H9 (cell line): ENCODE data around the gene CTDNEP1. TPM values are rescaled to one million over a fixed set of nuclear protein-coding genes. Genes with fewer than 3 reads are reported as not detected.

Experiments used
- DNase-seq: peaks from one replicate; pipeline ENCODE4 v3.0.0-alpha.2; 2017
- H2AFZ ChIP-seq: one replicate; pipeline ENCODE4 v1.6.1; 2013; ENCODE audit warnings: mild to moderate bottlenecking, low read length, control low read depth, moderate library complexity
- H2AK5ac ChIP-seq: 2 replicates; pipeline ENCODE4 v1.6.1; 2013; ENCODE audit warnings: low read length, control low read depth, mixed read lengths; ENCODE audit not compliant: insufficient read length
- H2BK120ac ChIP-seq: one replicate; pipeline ENCODE4 v1.6.1; 2013; ENCODE audit warnings: low read depth, mild to moderate bottlenecking, low read length, control low read depth, inconsistent platforms; ENCODE audit not compliant: poor library complexity, severe bottlenecking
- H2BK12ac ChIP-seq: 2 replicates; pipeline ENCODE4 v1.6.1; 2013; ENCODE audit warnings: low read length, control low read depth, mixed read lengths, low read depth; ENCODE audit not compliant: insufficient read length
- H2BK15ac ChIP-seq: 2 replicates; pipeline ENCODE4 v1.6.1; 2013; ENCODE audit warnings: low read depth, low read length, control low read depth
- H2BK20ac ChIP-seq: one replicate; pipeline ENCODE4 v1.6.1; 2013; ENCODE audit warnings: low read depth, mild to moderate bottlenecking, low read length, control low read depth, inconsistent platforms; ENCODE audit not compliant: poor library complexity, severe bottlenecking
- H2BK5ac ChIP-seq: 2 replicates; pipeline ENCODE4 v1.6.1; 2013; ENCODE audit warnings: low read length, control low read depth, mixed read lengths; ENCODE audit not compliant: insufficient read length
- H3K14ac ChIP-seq: 2 replicates; pipeline ENCODE4 v1.6.1; 2013; ENCODE audit warnings: low read length, control low read depth; ENCODE audit not compliant: insufficient read depth
- H3K18ac ChIP-seq: 2 replicates; pipeline ENCODE4 v1.6.1; 2013; ENCODE audit warnings: low read depth, mild to moderate bottlenecking, mixed read lengths, low read length, control low read depth; ENCODE audit not compliant: insufficient read length
- H3K23ac ChIP-seq: 2 replicates; pipeline ENCODE4 v1.6.1; 2013; ENCODE audit warnings: low read length, control low read depth, mixed read lengths, low read depth; ENCODE audit not compliant: insufficient read length
- H3K23me2 ChIP-seq: 2 replicates; pipeline ENCODE4 v1.6.1; 2013; ENCODE audit warnings: low read depth, mild to moderate bottlenecking, mixed read lengths, low read length, control low read depth; ENCODE audit not compliant: insufficient read length, poor library complexity, severe bottlenecking
- H3K27ac ChIP-seq: 2 replicates; pipeline ENCODE4 v1.5.1; 2013; ENCODE audit warnings: low read length, control low read depth, mixed read lengths, low read depth; ENCODE audit not compliant: insufficient read length
- H3K27me3 ChIP-seq: 2 replicates; pipeline ENCODE4 v1.6.1; 2013; ENCODE audit warnings: low read length, control low read depth, inconsistent platforms; ENCODE audit not compliant: insufficient read depth
- H3K4ac ChIP-seq: 2 replicates; pipeline ENCODE4 v1.6.1; 2013; ENCODE audit warnings: low read depth, mild to moderate bottlenecking, control low read depth, inconsistent platforms, low read length, moderate library complexity
- H3K4me1 ChIP-seq: 2 replicates; pipeline ENCODE4 v1.6.1; 2013; ENCODE audit warnings: low read length, control low read depth, inconsistent platforms; ENCODE audit not compliant: insufficient read depth
- H3K4me2 ChIP-seq: 2 replicates; pipeline ENCODE4 v1.6.1; 2013; ENCODE audit warnings: low read length, control low read depth, mixed read lengths; ENCODE audit not compliant: insufficient read length, insufficient read depth
- H3K56ac ChIP-seq: 2 replicates; pipeline ENCODE4 v1.6.1; 2013; ENCODE audit warnings: low read depth, mild to moderate bottlenecking, mixed read lengths, low read length, control low read depth; ENCODE audit not compliant: insufficient read length
- H3K79me1 ChIP-seq: 2 replicates; pipeline ENCODE4 v1.6.1; 2013; ENCODE audit warnings: low read depth, mild to moderate bottlenecking, moderate library complexity, low read length, control low read depth, inconsistent platforms; ENCODE audit not compliant: insufficient read depth, poor library complexity, severe bottlenecking
- H3K79me2 ChIP-seq: 2 replicates; pipeline ENCODE4 v1.6.1; 2013; ENCODE audit warnings: low read length, control low read depth, inconsistent platforms; ENCODE audit not compliant: insufficient read depth
- H3K9ac ChIP-seq: 2 replicates; pipeline ENCODE4 v1.6.1; 2013; ENCODE audit warnings: low read length, control low read depth, mixed read lengths; ENCODE audit not compliant: insufficient read length; ENCODE audit errors: extremely low read depth
- H3K9me3 ChIP-seq: one replicate; pipeline ENCODE4 v1.6.1; 2013; ENCODE audit warnings: low read depth, low read length, inconsistent platforms; ENCODE audit not compliant: control insufficient read depth
- H3T11ph ChIP-seq: one replicate; pipeline ENCODE4 v1.6.1; 2013; ENCODE audit warnings: mild to moderate bottlenecking, low read length, control low read depth, inconsistent platforms
- H4K20me1 ChIP-seq: one replicate; pipeline ENCODE4 v1.6.1; 2013; ENCODE audit not compliant: control insufficient read depth, insufficient read length, insufficient read depth
- H4K5ac ChIP-seq: 2 replicates; pipeline ENCODE4 v1.6.1; 2013; ENCODE audit warnings: low read depth, mild to moderate bottlenecking, mixed read lengths, low read length, control low read depth; ENCODE audit not compliant: insufficient read length
- H4K8ac ChIP-seq: replicated peaks from 2 replicates; pipeline ENCODE4 v1.6.1; 2013; ENCODE audit warnings: low read length, control low read depth, mixed read lengths, low read depth; ENCODE audit not compliant: insufficient read length
- H4K91ac ChIP-seq: 2 replicates; pipeline ENCODE4 v1.6.1; 2013; ENCODE audit warnings: low read depth, mild to moderate bottlenecking, moderate library complexity, mixed read lengths, low read length, control low read depth; ENCODE audit not compliant: insufficient read length
- H3K27ac Mint-ChIP-seq, 3 experiments: 2 replicates in 2 of 3; 3 replicates in 1 of 3; pipeline ENCODE4 v1.8.0; 2020 to 2021; ENCODE audit warnings: mixed read lengths in 3 of 3, mild to moderate bottlenecking in 1 of 3, moderate library complexity in 1 of 3
- H3K27me3 Mint-ChIP-seq: 2 replicates; pipeline ENCODE4 v1.8.0; 2021; ENCODE audit warnings: low read depth, mild to moderate bottlenecking, moderate library complexity, mixed read lengths
- H3K36me3 Mint-ChIP-seq, 3 experiments: 2 replicates in 2 of 3; 3 replicates in 1 of 3; pipeline ENCODE4 v1.8.0; 2020 to 2021; ENCODE audit warnings: low read depth in 3 of 3, mixed read lengths in 3 of 3; ENCODE audit not compliant: insufficient read depth in 1 of 3
- H3K4me1 Mint-ChIP-seq, 2 experiments: 2 replicates each; pipeline ENCODE4 v1.8.0; 2020; ENCODE audit warnings: mixed read lengths in 2 of 2
- H3K4me3 Mint-ChIP-seq, 2 experiments: 2 replicates in 1 of 2; 3 replicates in 1 of 2; pipeline ENCODE4 v1.8.0; 2020 to 2021; ENCODE audit warnings: mild to moderate bottlenecking in 2 of 2, mixed read lengths in 2 of 2, moderate library complexity in 1 of 2
- H3K9me3 Mint-ChIP-seq, 2 experiments: 2 replicates in 1 of 2; 3 replicates in 1 of 2; pipeline ENCODE4 v1.8.0; 2020; ENCODE audit warnings: mild to moderate bottlenecking in 2 of 2, mixed read lengths in 2 of 2, moderate library complexity in 1 of 2
- CTCF ChIP-seq: fragments of 200-600 bp; sonication (generic); conservative IDR thresholded peaks from 3 replicates; pipeline ENCODE4 v1.8.0; 2021; ENCODE audit warnings: antibody characterized with exemption, mild to moderate bottlenecking
- WGBS: extraction: QIAGEN DNeasy Blood & Tissue Kit; methylation state at CpG from one replicate; pipeline ENCODE4 v1.1.7; 2013; ENCODE audit warnings: missing lambda C conversion rate, low lambda C conversion rate, mixed read lengths; ENCODE audit not compliant: insufficient read length; ENCODE audit errors: extremely low coverage; 5-methylcytosine and 5-hydroxymethylcytosine counted together
- total RNA-seq: library from RNA; stranded (reverse); gene quantifications from 2 replicates; pipeline ENCODE4 v1.2.1, GENCODE V29; 2021

The CTDNEP1 gene
- total RNA-seq, 1 experiment from 2014 or later: 134 TPM

GRCh38 chr17:7237761-7238419 is 13.6 kb downstream of the CTDNEP1 start:
- peaks cover 42 to 55% of the 10 kb centered on the region in 2 experiments for H3K4me1 Mint-ChIP-seq
- Histone ChIP-seq H4K8ac (no peak overlapping the region), H3K79me2 (peaks cover 13% of the 10 kb centered on the region; the same call in 1 of the 2 replicates), H2BK12ac (no peak overlapping the region), H2AFZ (no peak overlapping the region), H3K4me1 (no peaks in the 10 kb centered on the region), H3K9ac (no peak overlapping the region), H4K5ac (no peak overlapping the region), H3K14ac (peak overlapping the region; percentile 64; the same call in 1 of the 2 replicates), H3K18ac (peak overlapping the region; percentile 71), H3K56ac (no peak overlapping the region), H2BK15ac (no peak overlapping the region), H2BK5ac (no peak overlapping the region), H3K27ac (no peak overlapping the region), H2AK5ac (no peak overlapping the region), H4K91ac (no peak overlapping the region), H3K4ac (no peak overlapping the region), H4K20me1 (no peaks in the 10 kb centered on the region), H3K23me2 (peaks cover 11% of the 10 kb centered on the region), H3K4me2 (peak overlapping the region; percentile 82), H3K23ac (no peak overlapping the region), H3K27me3 (no peaks in the 10 kb centered on the region), H2BK120ac (no peak overlapping the region), H2BK20ac (no peak overlapping the region), H3T11ph (no peak overlapping the region), H3K9me3 (no peaks in the 10 kb centered on the region), H3K79me1 (peaks cover 13% of the 10 kb centered on the region)
- peak overlapping the region; percentile 95; a peak in 5 of 7 replicates for H3K27ac Mint-ChIP-seq
- H3K27me3 Mint-ChIP-seq: no peaks in the 10 kb centered on the region; the same call in 1 of the 2 replicates
- WGBS: no CpG with 5 or more reads among the region's 73 CpGs
- TF ChIP-seq CTCF: no peak
- H3K4me3 Mint-ChIP-seq: peak overlapping the region; percentile 95 to 97
- peaks cover 0 to 2% of the 10 kb centered on the region in 2 experiments; a peak in 2 of 5 replicates for H3K9me3 Mint-ChIP-seq
- H3K36me3 Mint-ChIP-seq: peaks cover 35 to 57% (median 45%) of the 10 kb centered on the region in 3 experiments
- DNase-seq: peak; percentile 91
